GM21360 (cell line): Measurements from ENCODE around the gene ZNF318.
"Not testable (repeated sequence)": the region's sequence is repeated elsewhere in the genome, so short reads cannot be mapped to it uniquely, and the experiment has no call there.

ENCODE experiments used
- ATAC-seq: cut with Tn5 transposase; IDR thresholded peaks from one replicate; pipeline ENCODE4 v1.9.1; 2021; ENCODE audit warnings: mild to moderate bottlenecking, moderate library complexity; ENCODE audit not compliant: unreplicated experiment

Gene ZNF318

DNA sequence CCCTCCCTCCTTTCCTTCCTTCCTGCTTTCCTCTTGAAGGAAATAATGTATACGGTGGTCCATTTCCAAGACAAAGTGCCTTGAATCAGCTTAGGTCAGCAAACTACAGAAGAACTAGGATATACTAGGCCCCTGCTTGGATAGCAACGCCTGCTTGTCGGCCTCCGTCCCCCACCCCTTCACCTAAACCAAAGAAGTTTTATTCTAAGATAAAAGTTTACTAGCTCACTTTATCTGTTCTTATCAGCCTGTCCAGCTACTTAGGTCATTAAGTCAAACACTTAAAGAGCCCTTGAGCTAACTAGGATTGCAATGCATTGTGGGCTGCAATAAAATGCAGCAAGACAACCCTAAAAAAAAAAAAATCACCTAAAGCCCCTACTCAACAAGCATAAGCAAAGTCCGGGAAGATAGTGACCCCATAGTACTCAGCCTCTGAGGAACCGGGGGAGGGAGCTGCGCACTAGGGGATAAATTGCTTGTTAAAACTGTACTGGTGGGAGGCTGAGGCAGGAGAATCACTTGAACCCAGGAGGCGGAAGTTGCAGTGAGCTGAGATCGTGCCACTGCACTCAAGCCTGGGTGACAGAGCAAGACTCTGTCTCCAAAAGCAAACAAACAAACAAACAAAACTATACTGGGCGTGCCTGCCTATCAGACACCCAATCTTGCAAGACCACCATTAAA, 21.4 kb upstream of the ZNF318 start:
- ATAC-seq: not testable (repeated sequence)

DNA sequence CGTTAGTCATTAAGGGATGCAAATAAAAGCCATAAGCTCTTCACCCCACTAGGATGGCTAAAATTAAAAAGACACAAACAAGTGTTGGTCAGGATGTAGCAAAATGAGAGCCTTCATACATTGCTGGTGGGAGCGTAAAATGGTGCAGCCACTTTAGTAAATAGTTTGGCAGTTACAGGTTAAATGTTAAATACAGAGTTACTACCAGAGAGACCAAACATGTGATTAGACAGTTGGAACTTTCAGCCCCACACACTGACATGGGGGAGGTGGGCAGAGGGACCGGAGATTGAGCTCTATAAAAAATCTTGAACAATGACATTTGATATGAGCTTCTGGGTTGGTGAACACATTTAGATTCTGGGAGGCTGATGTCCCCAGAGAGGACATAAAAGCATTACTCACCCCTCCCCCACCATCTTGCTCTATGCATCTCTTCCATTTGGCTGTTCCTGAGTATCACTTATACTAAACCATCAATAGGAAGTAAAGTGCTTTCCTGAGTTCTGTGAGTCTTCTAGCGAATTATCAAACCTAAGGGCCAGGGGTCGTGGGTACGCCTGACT, 20.4 kb upstream of the ZNF318 start:
- ATAC-seq: no peak

DNA sequence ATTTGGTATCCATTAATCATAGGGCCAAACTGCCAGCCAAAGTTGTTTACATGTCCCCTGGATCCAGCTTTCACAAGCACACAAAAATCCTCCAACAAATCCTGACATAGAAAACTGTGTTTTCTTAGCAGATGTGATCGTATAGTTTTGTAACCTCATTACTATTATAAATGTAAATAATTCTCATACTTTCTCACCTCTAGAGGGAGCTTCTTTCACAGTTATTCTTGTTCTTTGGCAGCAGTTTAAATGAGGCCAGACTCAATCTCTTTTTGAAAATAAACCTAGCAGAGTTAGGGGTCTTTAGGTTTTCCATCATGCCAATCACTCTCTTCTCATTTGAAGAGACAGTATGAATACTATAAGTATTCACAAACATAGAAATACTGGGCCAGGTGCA, 17.0 kb upstream of the ZNF318 start:
- ATAC-seq: no peak

DNA sequence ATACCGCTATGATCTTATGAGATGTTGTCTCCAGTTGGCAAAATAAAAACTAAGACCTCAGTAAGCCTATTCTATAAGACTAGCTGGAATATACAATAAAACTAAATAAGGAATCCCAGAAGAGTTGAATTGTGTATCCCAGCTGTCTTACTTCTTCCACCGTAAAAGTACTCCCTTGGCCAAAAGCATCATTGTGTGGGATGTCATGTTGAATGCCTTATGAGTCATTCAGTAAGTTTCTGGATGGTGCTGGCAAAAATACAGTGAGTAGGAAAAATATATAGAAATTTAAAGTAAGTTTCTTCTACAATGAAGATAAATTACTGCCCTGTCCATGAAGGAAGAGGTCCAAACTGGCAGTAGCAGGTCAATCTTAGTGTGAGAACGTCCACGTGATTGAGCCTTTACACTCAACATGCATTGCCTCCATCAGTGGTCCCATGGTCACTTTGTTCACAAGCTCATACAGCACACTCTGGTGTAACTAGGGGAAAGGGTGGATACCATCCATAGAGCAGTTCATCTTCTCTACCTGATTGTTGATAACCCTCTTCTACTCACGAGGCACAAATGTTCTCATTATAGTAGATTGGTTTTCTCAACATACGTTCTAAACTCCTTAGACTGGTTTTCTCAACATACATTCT, 13.7 kb upstream of the ZNF318 start:
- ATAC-seq: peak; percentile 30

DNA sequence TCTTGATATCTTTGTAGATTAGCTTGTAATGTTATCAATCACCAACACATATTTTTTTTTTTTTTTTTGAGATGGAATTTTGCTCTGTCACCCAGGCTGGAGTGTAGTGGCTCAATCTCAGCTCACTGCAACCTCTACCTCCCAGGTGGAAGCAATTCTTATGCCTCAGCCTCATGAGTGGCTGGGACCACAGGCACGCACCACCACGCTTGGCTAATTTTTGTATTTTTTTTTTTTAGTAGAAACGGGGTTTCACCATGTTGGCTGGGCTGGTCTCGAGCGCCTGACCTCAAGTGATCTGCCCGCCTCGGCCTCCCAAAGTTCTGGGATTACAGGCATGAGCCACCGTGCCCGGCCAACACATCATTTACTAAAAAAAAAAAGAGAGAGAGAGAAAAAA, 11.4 kb upstream of the ZNF318 start:
- not testable (repeated sequence) for ATAC-seq

DNA sequence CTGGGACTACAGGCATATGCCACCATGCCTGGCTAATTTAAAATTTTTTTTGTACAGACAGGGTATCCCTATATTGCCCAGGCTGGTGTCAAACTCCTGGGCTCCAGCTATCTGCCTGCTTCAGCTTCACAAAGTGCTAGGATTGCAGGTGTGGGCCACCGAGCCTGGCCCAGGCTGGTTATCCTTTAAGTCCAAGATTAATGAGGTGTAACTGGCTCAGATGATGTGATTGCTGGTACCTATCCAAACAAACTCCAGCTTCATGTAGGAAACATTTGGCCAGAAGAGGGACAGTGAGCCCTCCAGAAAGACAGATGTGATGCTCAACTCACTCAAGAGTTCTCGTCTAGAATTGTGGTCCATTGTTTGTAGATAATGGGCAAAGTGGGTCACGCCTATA, 9.2 kb upstream of the ZNF318 start:
- ATAC-seq: no peak

DNA sequence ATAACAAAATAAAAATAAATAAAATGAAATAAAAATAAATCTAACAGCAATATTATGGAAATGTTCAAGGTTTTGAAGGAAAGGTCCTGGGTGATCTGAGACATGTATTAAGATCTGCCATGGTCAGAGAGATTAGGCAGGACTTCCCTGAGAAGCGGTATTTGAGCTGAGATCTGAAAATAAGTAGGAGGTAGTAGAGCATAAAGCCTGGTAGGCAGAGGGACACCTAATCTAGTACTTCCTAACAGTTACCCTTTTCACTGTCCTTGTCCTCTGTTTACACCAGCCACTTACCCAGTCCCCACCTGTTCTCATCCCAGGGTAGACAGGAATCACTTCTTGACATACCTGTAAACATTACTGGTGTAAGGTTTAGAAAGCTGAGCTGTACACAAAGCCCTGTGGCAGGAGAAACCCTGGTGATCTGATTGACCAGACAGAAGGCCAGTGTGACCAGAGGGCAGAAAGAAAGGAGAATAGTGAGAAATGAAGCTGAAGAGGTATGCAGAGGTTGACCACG, 8.3 kb upstream of the ZNF318 start:
- no peak for ATAC-seq

DNA sequence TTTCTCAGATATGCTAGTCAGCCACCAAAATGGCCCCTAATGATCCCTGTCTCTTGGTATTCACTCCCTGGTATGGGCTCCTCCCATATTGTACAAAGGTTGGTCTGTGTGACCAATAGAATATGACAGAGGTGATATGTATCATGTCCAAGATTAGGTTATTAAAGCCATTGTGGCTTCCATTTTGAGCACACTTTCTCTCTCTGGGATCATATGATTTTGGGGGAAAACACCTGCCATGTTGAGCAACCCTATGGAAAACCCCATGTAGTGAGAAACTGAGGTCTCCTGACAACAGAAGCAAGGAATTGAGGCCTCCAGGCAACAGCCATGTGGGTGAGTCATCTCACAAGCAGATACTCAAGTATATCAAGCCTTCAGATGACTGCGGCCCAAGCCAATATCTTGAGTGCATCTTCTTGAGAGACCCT, 7.1 kb upstream of the ZNF318 start:
- ATAC-seq: no peak

DNA sequence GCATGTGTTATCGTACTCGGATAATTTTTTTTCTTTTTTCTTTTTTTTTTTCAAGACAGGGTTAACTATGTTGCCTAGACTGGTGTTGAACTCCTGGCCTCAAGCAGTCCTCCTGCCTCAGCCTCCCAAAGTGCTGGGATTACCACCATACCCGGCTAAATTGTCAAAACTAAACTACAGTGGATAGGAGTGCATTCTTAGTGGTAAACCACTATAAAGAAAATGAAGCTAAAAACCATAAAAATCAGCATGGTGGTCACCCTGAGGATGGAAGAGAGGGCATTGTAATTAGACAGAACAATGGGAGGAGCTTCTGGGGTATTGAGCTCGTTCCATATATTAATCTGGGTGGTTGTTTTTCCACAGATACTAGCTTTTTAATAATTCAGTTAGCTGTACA, 6.2 kb upstream of the ZNF318 start:
- ATAC-seq: no peak

DNA sequence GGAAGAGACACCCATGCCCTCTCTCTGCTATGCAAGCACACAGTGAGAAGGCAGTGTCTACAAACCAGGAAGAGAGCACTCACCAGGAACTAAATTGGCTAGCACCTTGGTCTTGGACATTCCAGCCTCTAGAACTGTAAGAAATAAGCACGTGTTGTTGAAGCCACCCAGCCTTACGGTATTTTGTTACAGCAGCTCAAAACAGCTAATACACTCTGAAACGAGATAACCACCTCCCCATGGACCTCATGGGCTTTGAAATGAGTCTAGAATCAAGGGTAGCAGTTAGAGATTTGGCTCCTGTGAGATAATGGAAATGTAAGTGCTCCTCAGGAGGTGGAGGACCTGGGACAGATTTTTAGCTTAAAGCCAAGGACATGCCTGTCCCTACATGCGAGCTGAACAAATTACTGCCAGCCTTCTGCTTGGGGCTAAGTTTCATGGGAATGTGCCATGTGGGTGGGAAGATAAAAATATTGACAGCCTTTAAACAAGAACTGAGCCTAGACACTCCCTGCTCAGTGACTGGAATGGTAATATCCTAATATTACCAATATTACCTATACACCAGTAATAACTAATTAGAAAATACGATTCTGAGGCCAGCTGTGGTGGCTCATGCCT, 3.9 kb upstream of the ZNF318 start:
- ATAC-seq: no peak

DNA sequence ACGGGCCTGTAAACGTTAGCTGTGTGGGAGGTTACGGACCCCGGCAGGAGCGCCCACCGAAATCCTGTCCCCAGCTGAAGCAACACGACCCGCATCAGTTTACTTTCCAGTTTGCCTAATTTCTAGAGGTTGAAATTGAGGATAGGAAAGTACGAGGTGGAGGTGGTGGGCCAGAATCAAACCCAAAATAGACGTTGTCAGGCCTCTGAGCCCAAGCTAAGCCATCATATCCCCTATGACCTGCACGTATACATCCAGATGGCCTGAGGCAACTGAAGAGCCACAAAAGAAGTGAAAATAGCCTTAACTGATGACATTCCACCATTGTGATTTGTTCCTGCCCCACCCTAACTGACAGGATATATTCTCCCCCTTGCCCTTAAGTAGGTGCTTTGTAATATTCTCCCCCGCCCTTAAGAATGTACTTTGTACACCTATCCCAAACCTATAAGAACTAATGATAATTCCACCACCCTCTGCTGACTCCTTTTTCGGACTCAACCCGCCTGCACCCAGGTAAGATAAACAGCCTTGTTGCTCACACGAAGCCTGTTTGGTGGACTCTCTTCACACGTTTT, 645 bp upstream of the ZNF318 start:
- peak; percentile 13 for ATAC-seq

DNA sequence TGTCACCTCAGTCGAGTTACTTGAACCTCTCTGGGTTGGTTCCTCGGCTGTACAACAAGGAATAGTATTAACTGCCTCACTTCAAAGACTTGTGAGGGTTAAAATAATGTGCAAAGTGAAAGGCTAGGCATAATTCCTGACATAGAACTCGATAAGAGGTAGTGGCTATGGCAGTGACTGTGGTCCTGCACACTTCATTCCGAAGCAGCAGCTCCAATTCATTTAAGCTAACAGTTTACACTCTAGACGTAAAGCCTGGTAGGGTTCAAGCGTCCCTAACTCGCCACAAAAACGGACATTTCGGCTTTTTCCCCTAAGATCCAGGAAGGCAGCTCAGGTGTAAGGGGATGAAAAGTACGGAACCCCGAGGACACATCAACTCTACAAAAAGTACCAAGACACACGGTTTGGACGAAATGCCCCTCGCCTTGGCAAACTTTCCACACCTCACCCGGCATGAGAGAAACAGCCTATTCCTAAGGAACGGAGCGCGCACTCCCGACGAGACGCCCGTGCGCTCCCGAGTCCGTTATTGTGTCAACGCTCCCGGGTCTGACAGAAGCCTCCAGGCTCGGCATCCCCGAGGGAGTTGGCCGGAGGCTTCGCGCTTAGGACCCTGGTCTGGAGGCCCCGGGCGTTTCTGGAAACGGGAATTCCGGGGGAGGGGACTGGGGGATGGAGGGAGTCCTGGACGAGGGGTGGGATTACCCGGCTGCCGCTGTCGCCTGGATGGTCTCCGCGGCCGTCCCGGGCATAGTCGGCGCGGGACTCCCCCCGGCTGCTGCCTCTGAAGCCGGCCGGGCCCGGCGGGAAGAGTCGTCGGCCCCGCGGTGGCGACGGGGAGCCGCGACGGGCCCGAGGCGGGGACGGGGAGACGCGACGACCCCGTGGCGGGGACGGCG, 937 bp downstream of the ZNF318 start:
- no peak for ATAC-seq

DNA sequence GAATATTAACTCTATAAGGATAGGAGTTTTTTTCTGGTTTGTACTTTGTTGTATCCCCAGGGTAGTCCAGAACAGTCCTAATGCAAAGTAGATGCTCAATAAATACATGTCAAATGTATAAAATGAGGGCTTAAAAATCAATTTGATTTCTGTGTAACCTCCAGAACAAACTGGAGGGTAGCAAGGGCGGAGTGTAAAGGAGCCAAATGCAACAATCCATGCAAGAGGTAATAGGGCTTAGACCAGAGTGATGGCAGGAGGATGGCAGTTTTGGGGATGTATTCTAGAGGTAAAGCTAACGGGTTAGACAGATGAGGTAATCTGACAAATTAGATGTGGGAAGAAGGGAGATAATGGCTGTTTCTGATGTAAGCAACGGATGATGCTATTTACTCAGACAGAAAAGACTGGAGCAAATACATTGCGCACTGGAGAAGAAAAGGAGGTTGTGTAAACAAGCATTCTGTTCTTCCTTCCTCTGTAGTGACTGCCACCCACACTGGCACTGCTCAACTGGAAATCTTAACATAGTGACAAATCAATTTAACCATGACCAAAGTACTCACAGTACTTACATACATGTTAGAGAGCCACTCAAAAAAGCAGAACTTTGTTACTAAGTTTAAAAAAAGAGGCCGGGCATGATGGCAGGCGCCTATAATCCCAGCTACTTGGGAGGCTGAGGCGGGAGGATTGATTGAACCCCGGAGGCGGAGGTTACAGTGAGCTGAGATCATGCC, 2.0 kb downstream of the ZNF318 start:
- no peak for ATAC-seq

DNA sequence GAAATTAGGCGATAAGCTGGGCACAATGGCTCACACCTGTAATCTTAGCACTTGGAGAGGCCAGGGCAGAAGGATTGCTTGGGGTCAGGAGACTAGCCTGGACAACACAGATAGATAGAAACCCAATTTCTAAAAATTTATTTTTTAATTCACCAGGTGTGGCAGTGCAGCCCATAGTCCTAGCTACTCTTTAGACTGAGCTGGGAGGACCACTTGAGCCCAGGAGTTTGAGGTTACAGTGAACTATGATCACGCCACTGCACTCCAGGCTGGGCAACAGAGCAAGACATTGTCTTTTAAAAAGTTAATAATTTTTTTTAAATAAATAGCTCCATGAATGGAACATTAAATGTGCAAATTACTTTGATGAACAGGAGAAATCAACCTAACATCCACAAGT, 8.2 kb downstream of the ZNF318 start:
- ATAC-seq: no peak

DNA sequence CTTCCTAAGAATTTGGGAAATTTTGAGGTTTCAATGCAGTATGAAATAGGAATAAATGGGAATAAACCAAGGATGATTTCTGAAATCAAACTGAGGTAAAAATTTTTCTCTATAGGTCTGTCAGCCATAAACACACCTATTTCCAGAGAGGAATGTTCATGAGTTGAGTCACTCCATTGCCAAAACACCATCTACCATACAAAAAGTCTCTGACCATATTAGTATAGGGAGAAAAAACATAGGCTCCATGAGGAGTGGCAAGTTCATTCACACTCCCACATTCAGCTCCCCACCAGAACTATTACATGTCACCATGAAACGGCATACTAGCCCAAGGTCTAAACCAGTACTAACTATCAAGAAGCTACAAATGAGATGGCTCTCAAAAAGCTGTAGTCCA, 9.6 kb downstream of the ZNF318 start:
- ATAC-seq: no peak

DNA sequence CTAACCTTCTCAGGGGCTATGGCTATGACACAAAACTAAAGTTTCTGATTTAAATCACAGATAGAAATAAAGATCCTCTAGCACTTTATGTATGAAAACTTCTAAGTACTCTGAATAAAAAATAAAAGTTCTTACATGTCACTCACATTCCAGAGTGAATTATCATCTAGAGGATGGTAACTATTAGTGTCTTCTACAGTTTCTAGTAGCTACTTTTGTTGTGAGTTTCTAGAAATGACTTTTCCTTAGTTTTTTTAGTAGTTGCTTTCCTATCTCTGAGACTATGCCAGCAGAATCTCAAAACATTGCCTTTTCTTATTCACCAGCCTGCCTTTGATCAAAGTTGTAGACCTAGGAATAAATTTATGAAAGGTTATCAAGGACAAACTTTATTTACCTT, 10.1 kb downstream of the ZNF318 start:
- ATAC-seq: no peak

DNA sequence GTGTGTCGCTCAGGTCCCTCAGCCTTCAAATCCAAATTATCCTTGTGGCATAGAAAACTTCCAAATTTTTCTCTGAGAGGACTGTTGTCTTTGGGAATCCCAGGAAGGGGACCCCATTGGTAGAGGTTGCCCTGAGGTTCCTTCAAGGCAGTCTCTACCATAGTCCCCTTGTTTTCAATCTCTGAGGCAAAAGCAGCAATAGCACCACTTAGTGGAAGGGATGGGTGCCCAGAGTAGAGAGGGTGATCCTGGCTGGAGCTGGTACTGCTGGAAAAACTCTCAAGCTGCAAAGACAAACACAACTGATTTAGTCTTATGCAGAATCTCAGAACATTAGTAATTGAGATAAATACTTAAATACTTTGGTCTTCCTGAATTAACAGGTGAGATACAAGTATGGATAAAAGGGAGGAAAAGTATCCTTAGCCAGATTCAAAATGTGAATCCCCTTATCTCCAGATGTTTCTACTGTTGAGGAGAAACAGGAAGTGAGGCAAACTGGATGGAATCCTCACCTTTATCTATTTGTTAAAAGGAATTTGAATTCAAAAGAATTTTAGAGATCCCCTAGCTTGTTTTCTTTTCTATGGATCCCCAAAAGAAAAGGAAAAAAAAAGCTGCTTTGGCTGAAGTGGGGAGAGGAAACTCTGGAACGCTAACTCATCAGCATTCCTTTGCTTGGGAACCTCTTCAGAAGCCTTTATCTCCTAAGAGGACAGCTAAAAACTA, 13.4 kb downstream of the ZNF318 start:
- no peak for ATAC-seq

DNA sequence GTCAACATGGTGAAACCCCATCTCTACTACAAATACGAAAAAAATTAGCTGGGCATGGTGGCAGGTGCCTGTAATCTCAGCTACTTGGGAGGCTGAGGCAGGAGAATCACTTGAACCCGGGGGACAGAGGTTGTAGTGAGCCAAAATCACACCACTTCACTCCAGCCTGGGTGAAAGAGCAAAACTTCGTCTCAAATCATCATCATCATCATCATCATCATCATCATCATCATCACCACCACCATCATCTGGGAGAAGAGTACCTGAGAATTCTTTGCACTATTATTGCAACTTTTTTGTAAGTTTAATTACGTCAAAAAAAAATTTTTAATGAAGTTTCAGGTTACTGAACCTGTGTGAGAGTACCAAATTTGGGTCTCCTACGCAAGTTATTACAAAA, 17.5 kb downstream of the ZNF318 start:
- ATAC-seq: not testable (repeated sequence)

DNA sequence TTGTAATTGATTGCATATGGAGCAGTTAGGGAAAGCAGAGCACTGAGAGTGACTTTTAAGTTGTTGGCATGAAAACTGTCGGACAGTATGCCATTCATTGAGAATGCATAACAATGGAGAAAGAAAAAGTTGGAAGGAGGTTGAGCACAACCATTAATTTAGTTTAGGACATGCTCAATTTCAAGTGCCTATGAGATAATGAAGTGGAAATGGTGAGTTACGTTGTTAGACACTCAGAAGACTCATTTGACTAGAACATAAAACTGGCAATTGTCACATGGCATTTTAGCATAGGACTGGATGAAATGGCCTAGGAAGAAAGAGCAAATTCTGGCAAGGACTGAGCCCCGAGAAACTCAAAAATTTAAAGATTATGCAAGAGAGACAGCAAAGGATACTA, 22.0 kb downstream of the ZNF318 start:
- ATAC-seq: no peak
